ENCODE measurements around the gene FOXO3.

Gene FOXO3

GRCh38 chr6:108608453-108609275 is 47.9 kb downstream of the FOXO3 start:
- no peak for DNase-seq
- TF ChIP-seq POLR2A (IDR thresholded peaks at IDR 0.05; ENCODE audit: low read length) = no peak

GRCh38 chr6:108609276-108609769 is 48.6 kb downstream of the FOXO3 start:
- no peak for DNase-seq

GRCh38 chr6:108610270-108610839 is 49.6 kb downstream of the FOXO3 start:
- TF ChIP-seq GATA1 (IDR thresholded peaks at IDR 0.05; ENCODE audit: low read depth, low read length) (no peak), POLR2A (IDR thresholded peaks at IDR 0.05; ENCODE audit: low read length) (no peak)
- DNase-seq = peak in 1 of 2 experiments; percentile 27

More at GRCh38 chr6:108609276-108609769, 48.6 kb downstream of the FOXO3 start:
- TF ChIP-seq GATA1 (IDR thresholded peaks at IDR 0.05; ENCODE audit: low read depth, low read length) = no peak
- no peak for TF ChIP-seq POLR2A (IDR thresholded peaks at IDR 0.05; ENCODE audit: low read length)

GRCh38 chr6:108610957-108611586 is 50.4 kb downstream of the FOXO3 start:
- TF ChIP-seq GATA1 (IDR thresholded peaks at IDR 0.05; ENCODE audit: low read depth, low read length) (no peak), POLR2A (IDR thresholded peaks at IDR 0.05; ENCODE audit: low read length) (no peak)
- DNase-seq = no peak

- TF ChIP-seq GATA1 (IDR thresholded peaks at IDR 0.05; ENCODE audit: low read depth, low read length) = no peak
- TF ChIP-seq POLR2A (IDR thresholded peaks at IDR 0.05; ENCODE audit: low read length) = no peak
- no peak for DNase-seq
These were observed 52.1 kb downstream of the FOXO3 start for GRCh38 chr6:108612852-108613251.

- no peak for TF ChIP-seq POLR2A (IDR thresholded peaks at IDR 0.05; ENCODE audit: low read length)
- no peak for TF ChIP-seq GATA1 (IDR thresholded peaks at IDR 0.05; ENCODE audit: low read depth, low read length)
- no peak for DNase-seq
These were observed 55.8 kb downstream of the FOXO3 start for GRCh38 chr6:108616544-108616943.

- no peak for DNase-seq
- TF ChIP-seq POLR2A (IDR thresholded peaks at IDR 0.05; ENCODE audit: low read length) = no peak
- TF ChIP-seq GATA1 (IDR thresholded peaks at IDR 0.05; ENCODE audit: low read depth, low read length) = no peak
These were observed 56.3 kb downstream of the FOXO3 start for GRCh38 chr6:108616973-108617372.

GRCh38 chr6:108618623-108619152 is 58.0 kb downstream of the FOXO3 start:
- no peak for TF ChIP-seq GATA1 (IDR thresholded peaks at IDR 0.05; ENCODE audit: low read depth, low read length)
- TF ChIP-seq POLR2A (IDR thresholded peaks at IDR 0.05; ENCODE audit: low read length) = no peak
- DNase-seq = no peak

GRCh38 chr6:108619431-108620197 is 58.9 kb downstream of the FOXO3 start:
- DNase-seq = peak in 1 of 2 experiments; percentile 24

GRCh38 chr6:108621117-108621516 is 60.4 kb downstream of the FOXO3 start:
- TF ChIP-seq GATA1 (IDR thresholded peaks at IDR 0.05; ENCODE audit: low read depth, low read length) (no peak), POLR2A (IDR thresholded peaks at IDR 0.05; ENCODE audit: low read length) (no peak)
- DNase-seq = peak; percentile 47 to 71

More at GRCh38 chr6:108619431-108620197, 58.9 kb downstream of the FOXO3 start:
- TF ChIP-seq POLR2A (IDR thresholded peaks at IDR 0.05; ENCODE audit: low read length) (no peak), GATA1 (IDR thresholded peaks at IDR 0.05; ENCODE audit: low read depth, low read length) (no peak)

GRCh38 chr6:108622641-108623298 is 62.1 kb downstream of the FOXO3 start:
- no peak for TF ChIP-seq GATA1 (IDR thresholded peaks at IDR 0.05; ENCODE audit: low read depth, low read length)
- TF ChIP-seq POLR2A (IDR thresholded peaks at IDR 0.05; ENCODE audit: low read length) = no peak
- peak; percentile 65 to 69 for DNase-seq

- TF ChIP-seq GATA1 (IDR thresholded peaks at IDR 0.05; ENCODE audit: low read depth, low read length) (no peak), POLR2A (IDR thresholded peaks at IDR 0.05; ENCODE audit: low read length) (no peak)
- DNase-seq = no peak
These were observed 63.3 kb downstream of the FOXO3 start for GRCh38 chr6:108623995-108624394.

- TF ChIP-seq GATA1 (IDR thresholded peaks at IDR 0.05; ENCODE audit: low read depth, low read length) = no peak
- peak; percentile 25 to 27 for DNase-seq
These were observed 64.9 kb downstream of the FOXO3 start for GRCh38 chr6:108625581-108625980.

Data from erythroblast (primary cell).